AG09309 (cell line): ENCODE results near the gene PIK3CD.

ENCODE experiments used
- DNase-seq: peaks from one replicate; pipeline ENCODE4 v3.0.0-alpha.2; 2010; ENCODE audit warnings: low read depth
- H3K4me3 ChIP-seq: 2 replicates; pipeline ENCODE4 v1.5.1; 2011; ENCODE audit warnings: mild to moderate bottlenecking, low read depth, low read length, moderate library complexity; ENCODE audit not compliant: control insufficient read depth
- TF ChIP-seq, protein P1 (sequence below): IDR thresholded peaks from 2 replicates; pipeline ENCODE4 v1.5.1; 2011; ENCODE audit warnings: mild to moderate bottlenecking, low read depth, low read length, inconsistent platforms; ENCODE audit not compliant: insufficient read depth, control insufficient read depth; ENCODE audit errors: missing control alignments

PIK3CD gene

GRCh38 chr1:9700340-9700739 is 48.8 kb downstream of the PIK3CD start:
- peak; percentile 50 for DNase-seq
- TF ChIP-seq, protein P1, sequence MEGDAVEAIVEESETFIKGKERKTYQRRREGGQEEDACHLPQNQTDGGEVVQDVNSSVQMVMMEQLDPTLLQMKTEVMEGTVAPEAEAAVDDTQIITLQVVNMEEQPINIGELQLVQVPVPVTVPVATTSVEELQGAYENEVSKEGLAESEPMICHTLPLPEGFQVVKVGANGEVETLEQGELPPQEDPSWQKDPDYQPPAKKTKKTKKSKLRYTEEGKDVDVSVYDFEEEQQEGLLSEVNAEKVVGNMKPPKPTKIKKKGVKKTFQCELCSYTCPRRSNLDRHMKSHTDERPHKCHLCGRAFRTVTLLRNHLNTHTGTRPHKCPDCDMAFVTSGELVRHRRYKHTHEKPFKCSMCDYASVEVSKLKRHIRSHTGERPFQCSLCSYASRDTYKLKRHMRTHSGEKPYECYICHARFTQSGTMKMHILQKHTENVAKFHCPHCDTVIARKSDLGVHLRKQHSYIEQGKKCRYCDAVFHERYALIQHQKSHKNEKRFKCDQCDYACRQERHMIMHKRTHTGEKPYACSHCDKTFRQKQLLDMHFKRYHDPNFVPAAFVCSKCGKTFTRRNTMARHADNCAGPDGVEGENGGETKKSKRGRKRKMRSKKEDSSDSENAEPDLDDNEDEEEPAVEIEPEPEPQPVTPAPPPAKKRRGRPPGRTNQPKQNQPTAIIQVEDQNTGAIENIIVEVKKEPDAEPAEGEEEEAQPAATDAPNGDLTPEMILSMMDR, result no peak

GRCh38 chr1:9701665-9702064 is 50.1 kb downstream of the PIK3CD start:
- TF ChIP-seq, protein P1, result no peak
- no peak overlapping the region for H3K4me3 ChIP-seq
- no peak for DNase-seq

More at GRCh38 chr1:9700340-9700739, 48.8 kb downstream of the PIK3CD start:
- H3K4me3 ChIP-seq, result no peak overlapping the region

DNA sequence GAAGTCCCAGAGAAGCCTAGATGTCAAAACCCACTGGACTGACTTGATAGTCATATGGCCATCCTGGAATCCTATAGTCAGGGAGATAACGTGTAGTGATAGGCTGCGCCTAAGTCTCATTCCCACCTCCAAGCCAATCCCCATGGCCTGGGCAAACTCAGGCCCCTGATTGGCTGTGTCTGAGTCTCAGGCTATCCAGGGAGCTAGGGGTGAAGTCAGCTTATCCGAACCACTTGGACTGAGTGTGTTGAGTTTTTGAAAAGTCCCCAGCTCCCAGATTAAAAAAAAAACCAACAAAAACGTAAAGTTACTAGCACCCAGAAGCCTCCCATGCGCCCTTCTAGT is 51.6 kb downstream of the PIK3CD start:
- H3K4me3 ChIP-seq, result no peak overlapping the region
- DNase-seq, result no peak
- TF ChIP-seq, protein P1, result no peak

DNA sequence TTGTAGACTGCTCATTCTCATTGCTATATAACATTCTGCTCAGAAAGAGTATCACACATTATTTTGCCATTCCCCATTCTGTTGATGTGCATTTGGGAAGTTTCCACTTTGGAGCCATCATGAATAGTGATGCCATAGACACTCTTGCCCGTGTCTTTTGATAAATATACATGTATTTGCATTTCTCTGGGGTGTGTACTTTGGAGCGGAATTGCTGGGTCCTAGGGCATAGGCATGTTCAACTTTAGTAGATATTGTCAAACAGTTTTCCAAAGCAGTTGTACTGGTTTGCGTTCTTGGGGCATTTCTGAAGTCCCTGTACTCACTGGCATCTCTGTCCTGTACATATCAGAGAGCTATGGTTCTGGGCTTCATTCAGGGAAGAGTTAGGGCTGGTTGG is 52.1 kb downstream of the PIK3CD start:
- TF ChIP-seq, protein P1, result no peak
- no peak overlapping the region for H3K4me3 ChIP-seq

DNA sequence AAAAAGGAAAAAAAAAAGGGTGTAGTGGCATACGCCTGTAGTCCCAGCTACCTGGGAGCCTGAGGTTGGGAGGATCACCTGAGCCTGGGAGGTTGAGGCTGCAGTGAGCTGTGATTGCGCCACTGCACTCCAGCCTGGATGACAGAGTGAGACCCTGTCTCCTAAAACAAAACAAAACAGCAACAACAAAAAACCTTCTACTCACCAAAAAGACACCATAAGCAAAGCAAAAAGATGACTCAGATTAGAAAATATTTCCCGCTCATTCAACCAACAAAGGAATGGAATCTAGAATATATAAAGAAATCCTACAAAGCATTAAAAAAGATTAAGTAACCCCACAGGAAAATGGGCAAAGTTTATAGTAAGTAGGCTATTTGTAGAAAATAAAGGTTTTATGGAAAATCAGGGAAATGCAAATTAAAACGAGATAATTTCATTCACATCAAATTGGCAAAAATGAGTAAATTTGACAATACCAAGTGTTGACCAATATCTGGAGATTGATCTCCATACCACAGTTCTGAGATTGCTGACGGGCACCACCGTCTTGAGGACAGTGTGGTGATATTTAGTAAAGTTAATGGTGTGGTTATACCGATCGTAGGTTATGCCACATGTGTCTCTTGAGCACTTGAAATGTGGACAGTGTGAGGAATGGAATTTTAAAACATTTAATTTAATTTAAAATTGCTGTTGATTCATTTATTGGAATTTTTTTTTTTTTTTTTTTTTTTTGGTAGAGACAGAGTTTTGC is 54.0 kb downstream of the PIK3CD start:
- no peak for DNase-seq
- TF ChIP-seq, protein P1, result no peak
- H3K4me3 ChIP-seq, result no peak overlapping the region

More for the DNA sequence above, 52.1 kb downstream of the PIK3CD start:
- DNase-seq, result no peak

GRCh38 chr1:9706178-9706577 is 54.6 kb downstream of the PIK3CD start:
- no peak overlapping the region for H3K4me3 ChIP-seq
- DNase-seq, result no peak
- TF ChIP-seq, protein P1, result no peak
